Trophoblast cell (in vitro differentiated cells and primary cell): ENCODE measurements around the gene LEP.

Experiments used
- DNase-seq, 2 donors: peaks; one replicate each; pipeline ENCODE4 v3.0.0-alpha.2; 2016
- H2AFZ ChIP-seq: 2 replicates; pipeline ENCODE4 v1.6.1; 2013; ENCODE audit warnings: low read length, moderate library complexity, mild to moderate bottlenecking; ENCODE audit not compliant: insufficient read depth, poor library complexity
- H2AK5ac ChIP-seq: 2 replicates; pipeline ENCODE4 v1.6.1; 2013; ENCODE audit warnings: mild to moderate bottlenecking, low read length
- H2BK120ac ChIP-seq: 2 replicates; pipeline ENCODE4 v1.6.1; 2013; ENCODE audit warnings: low read length, mild to moderate bottlenecking, moderate library complexity; ENCODE audit not compliant: insufficient read depth, poor library complexity
- H2BK12ac ChIP-seq: 2 replicates; pipeline ENCODE4 v1.6.1; 2013; ENCODE audit warnings: mild to moderate bottlenecking, low read length, moderate library complexity
- H2BK5ac ChIP-seq: 2 replicates; pipeline ENCODE4 v1.6.1; 2013; ENCODE audit warnings: low read length, low read depth, moderate library complexity, mild to moderate bottlenecking; ENCODE audit not compliant: poor library complexity
- H3K14ac ChIP-seq: 2 replicates; pipeline ENCODE4 v1.6.1; 2013; ENCODE audit warnings: mild to moderate bottlenecking, low read length
- H3K18ac ChIP-seq: 2 replicates; pipeline ENCODE4 v1.6.1; 2013; ENCODE audit warnings: mild to moderate bottlenecking, low read length
- H3K23ac ChIP-seq: 2 replicates; pipeline ENCODE4 v1.6.1; 2013; ENCODE audit warnings: low read length
- H3K27ac ChIP-seq: 2 replicates; pipeline ENCODE4 v1.5.1; 2013; ENCODE audit warnings: low read depth, mild to moderate bottlenecking, inconsistent platforms, low read length, moderate library complexity
- H3K27me3 ChIP-seq: 2 replicates; pipeline ENCODE4 v1.6.1; 2013; ENCODE audit warnings: inconsistent platforms, mild to moderate bottlenecking, low read length, moderate library complexity; ENCODE audit not compliant: insufficient read depth
- H3K36me3 ChIP-seq, 2 experiments: 1 replicate in 1 of 2; 2 replicates in 1 of 2; pipeline ENCODE4 v1.6.1; 2013; ENCODE audit warnings: low read length in 2 of 2, mild to moderate bottlenecking in 2 of 2, moderate library complexity in 1 of 2; ENCODE audit not compliant: insufficient read depth in 2 of 2, control insufficient read depth in 1 of 2
- H3K4ac ChIP-seq: 2 replicates; pipeline ENCODE4 v1.6.1; 2013; ENCODE audit warnings: low read depth, mild to moderate bottlenecking, low read length, moderate library complexity
- H3K4me1 ChIP-seq, 2 experiments: 1 replicate in 1 of 2; 2 replicates in 1 of 2; pipeline ENCODE4 v1.6.1; 2013; ENCODE audit warnings: low read length in 2 of 2, mild to moderate bottlenecking in 2 of 2, moderate library complexity in 1 of 2; ENCODE audit not compliant: insufficient read depth in 2 of 2, control insufficient read depth in 1 of 2
- H3K4me2 ChIP-seq: 2 replicates; pipeline ENCODE4 v1.6.1; 2013; ENCODE audit warnings: inconsistent platforms, mild to moderate bottlenecking, low read length, moderate library complexity
- H3K4me3 ChIP-seq: 2 replicates; pipeline ENCODE4 v1.5.1; 2013; ENCODE audit warnings: mild to moderate bottlenecking, low read depth, low read length, inconsistent platforms
- H3K79me1 ChIP-seq: one replicate; pipeline ENCODE4 v1.6.1; 2013; ENCODE audit warnings: low read length
- H3K79me2 ChIP-seq: 2 replicates; pipeline ENCODE4 v1.6.1; 2013; ENCODE audit warnings: low read length, mild to moderate bottlenecking; ENCODE audit not compliant: control insufficient read depth, insufficient read depth, poor library complexity
- H3K9ac ChIP-seq: 2 replicates; pipeline ENCODE4 v1.6.1; 2013; ENCODE audit warnings: mild to moderate bottlenecking, low read length
- H3K9me3 ChIP-seq: 2 replicates; pipeline ENCODE4 v1.6.1; 2013; ENCODE audit warnings: low read depth, mild to moderate bottlenecking, control low read depth, inconsistent platforms, low read length; ENCODE audit not compliant: insufficient read depth
- H4K12ac ChIP-seq: 2 replicates; pipeline ENCODE4 v1.6.1; 2013; ENCODE audit warnings: low read depth, mild to moderate bottlenecking, low read length, moderate library complexity
- H4K8ac ChIP-seq: 2 replicates; pipeline ENCODE4 v1.6.1; 2013; ENCODE audit warnings: low read depth, mild to moderate bottlenecking, low read length, moderate library complexity
- H4K91ac ChIP-seq: one replicate; pipeline ENCODE4 v1.6.1; 2013; ENCODE audit warnings: low read depth, mild to moderate bottlenecking, low read length, moderate library complexity
- WGBS: extraction: QIAGEN DNeasy Blood & Tissue Kit; methylation state at CpG from one replicate; pipeline ENCODE4 v1.1.7; 2013; ENCODE audit warnings: missing lambda C conversion rate; ENCODE audit not compliant: insufficient read length, insufficient coverage; ENCODE audit errors: extremely low coverage; 5-methylcytosine and 5-hydroxymethylcytosine counted together

Gene LEP

DNA sequence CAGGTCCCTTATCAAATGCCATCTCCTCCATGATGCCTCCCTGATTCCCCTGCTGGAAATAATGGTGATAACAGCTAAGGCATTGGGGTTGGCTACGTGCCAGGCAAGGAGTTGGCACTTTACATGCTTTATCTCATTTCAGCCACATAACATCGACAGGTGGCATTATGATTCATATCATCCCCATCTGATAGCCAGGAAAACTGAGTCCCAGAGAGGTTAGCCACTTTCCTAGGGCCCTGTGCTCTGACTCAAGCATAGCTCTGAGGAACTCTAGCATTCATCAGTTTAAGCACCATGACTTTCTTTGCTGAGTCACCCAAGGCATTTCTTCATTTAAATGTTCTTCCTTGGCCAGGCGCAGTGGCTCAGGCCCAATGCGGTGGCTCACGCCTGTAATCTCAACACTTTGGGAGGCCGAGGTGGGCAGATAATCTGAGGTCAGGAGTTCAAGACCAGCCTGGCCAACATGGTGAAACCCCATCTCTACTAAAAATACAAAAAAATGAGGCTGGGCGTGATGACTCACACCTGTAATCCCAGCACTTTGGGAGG lies 6.6 kb downstream of the LEP start:
- Histone ChIP-seq H3K4ac (no peak overlapping the region), H3K27me3 (no peaks in the 10 kb centered on the region), H2BK120ac (no peak overlapping the region)

DNA sequence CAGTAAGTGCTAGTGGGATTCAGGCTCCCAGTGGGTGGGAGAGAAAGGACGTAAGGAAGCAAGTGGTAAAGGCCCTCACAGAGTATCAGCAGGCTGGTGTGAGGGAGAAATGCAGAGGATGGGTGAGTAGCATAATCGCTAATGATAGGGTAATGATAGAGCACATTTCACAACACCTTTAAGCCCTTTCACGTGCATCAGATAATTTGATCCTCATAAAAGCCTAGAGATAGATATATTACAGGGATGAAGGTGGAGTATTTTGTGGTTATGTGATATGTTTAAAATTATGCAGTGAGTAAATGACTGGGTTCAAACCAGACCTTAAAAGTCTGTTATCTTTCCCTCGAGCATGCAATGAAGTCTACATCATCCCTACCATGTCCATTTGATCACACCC lies 10.3 kb downstream of the LEP start:
- no peak overlapping the region for H3K23ac ChIP-seq
- no peak overlapping the region for H4K91ac ChIP-seq
- no peaks in the 10 kb centered on the region for H3K4me1 ChIP-seq
- H2AK5ac ChIP-seq = no peak overlapping the region
- no peaks in the 10 kb centered on the region for H3K36me3 ChIP-seq
- H2BK12ac ChIP-seq = no peak overlapping the region
- H3K27ac ChIP-seq = no peak overlapping the region
- no peaks in the 10 kb centered on the region for H3K9me3 ChIP-seq
- no peak overlapping the region for H3K14ac ChIP-seq
- H2BK120ac ChIP-seq = no peak overlapping the region
- no peak overlapping the region for H3K18ac ChIP-seq
- no peak overlapping the region for H3K4me2 ChIP-seq
- H4K8ac ChIP-seq = no peak overlapping the region
- H4K12ac ChIP-seq = no peak overlapping the region
- DNase-seq = no peak
- H3K4ac ChIP-seq = no peak overlapping the region
- H3K79me2 ChIP-seq = no peaks in the 10 kb centered on the region
- no peak overlapping the region for H2AFZ ChIP-seq
- no CpG with 5 or more reads among the region's 4 CpGs for WGBS
- H3K4me3 ChIP-seq = no peak overlapping the region
- no peak overlapping the region for H2BK5ac ChIP-seq
- H3K9ac ChIP-seq = no peak overlapping the region
- H3K27me3 ChIP-seq = no peaks in the 10 kb centered on the region
- H3K79me1 ChIP-seq = no peaks in the 10 kb centered on the region

More for the DNA sequence above, 6.6 kb downstream of the LEP start:
- Histone ChIP-seq H3K23ac (no peak overlapping the region), H3K27ac (no peak overlapping the region), H2AFZ (no peak overlapping the region), H3K79me1 (no peaks in the 10 kb centered on the region), H2BK5ac (no peak overlapping the region), H3K4me3 (no peak overlapping the region), H3K18ac (no peak overlapping the region), H4K12ac (no peak overlapping the region), H3K4me2 (no peak overlapping the region), H3K36me3 (no peaks in the 10 kb centered on the region), H2BK12ac (no peak overlapping the region), H3K4me1 (no peaks in the 10 kb centered on the region), H4K8ac (no peak overlapping the region), H3K79me2 (no peaks in the 10 kb centered on the region), H4K91ac (no peak overlapping the region), H3K9me3 (peaks cover 2% of the 10 kb centered on the region), H3K9ac (no peak overlapping the region), H3K14ac (no peak overlapping the region), H2AK5ac (no peak overlapping the region)
- WGBS = no CpG with 5 or more reads among the region's 7 CpGs
- peak; percentile 42 to 75 for DNase-seq

DNA sequence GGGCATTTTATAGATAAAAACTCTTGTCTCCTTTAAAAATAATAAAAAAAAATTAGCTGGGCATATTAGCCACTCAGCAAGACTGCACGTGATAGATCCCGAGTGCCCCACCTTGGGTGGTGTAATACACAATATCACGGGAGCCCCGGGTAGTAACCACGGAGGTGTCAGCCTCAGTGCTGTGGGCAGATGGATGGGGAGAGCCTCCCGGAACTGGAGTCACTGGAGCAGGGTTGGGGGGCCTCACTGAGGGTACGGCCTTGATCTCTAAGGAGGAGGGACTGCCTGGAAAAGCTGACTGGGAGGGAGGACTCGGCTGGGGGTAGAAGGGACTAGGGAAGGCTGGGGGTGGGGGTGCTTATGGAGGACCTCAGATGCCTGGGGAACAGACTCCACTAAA lies 12.6 kb downstream of the LEP start:
- Histone ChIP-seq H3K23ac (no peak overlapping the region), H4K91ac (no peak overlapping the region), H3K4me3 (no peak overlapping the region), H3K79me2 (no peaks in the 10 kb centered on the region), H2AFZ (no peak overlapping the region), H3K9ac (no peak overlapping the region), H3K18ac (no peak overlapping the region), H3K27me3 (no peaks in the 10 kb centered on the region), H3K14ac (no peak overlapping the region), H2AK5ac (no peak overlapping the region), H3K4me2 (no peak overlapping the region), H3K9me3 (no peaks in the 10 kb centered on the region), H2BK12ac (no peak overlapping the region), H3K79me1 (no peaks in the 10 kb centered on the region), H2BK5ac (no peak overlapping the region), H4K12ac (no peak overlapping the region), H3K4ac (no peak overlapping the region), H3K27ac (no peak overlapping the region), H3K36me3 (no peaks in the 10 kb centered on the region), H4K8ac (no peak overlapping the region), H3K4me1 (peaks cover 0 to 3% of the 10 kb centered on the region in 2 experiments), H2BK120ac (no peak overlapping the region)
- DNase-seq = no peak
- no CpG with 5 or more reads among the region's 8 CpGs for WGBS

DNA sequence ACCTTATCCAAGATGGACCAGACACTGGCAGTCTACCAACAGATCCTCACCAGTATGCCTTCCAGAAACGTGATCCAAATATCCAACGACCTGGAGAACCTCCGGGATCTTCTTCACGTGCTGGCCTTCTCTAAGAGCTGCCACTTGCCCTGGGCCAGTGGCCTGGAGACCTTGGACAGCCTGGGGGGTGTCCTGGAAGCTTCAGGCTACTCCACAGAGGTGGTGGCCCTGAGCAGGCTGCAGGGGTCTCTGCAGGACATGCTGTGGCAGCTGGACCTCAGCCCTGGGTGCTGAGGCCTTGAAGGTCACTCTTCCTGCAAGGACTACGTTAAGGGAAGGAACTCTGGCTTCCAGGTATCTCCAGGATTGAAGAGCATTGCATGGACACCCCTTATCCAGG lies 13.4 kb downstream of the LEP start:
- Histone ChIP-seq H3K27me3 (no peaks in the 10 kb centered on the region), H4K91ac (no peak overlapping the region), H3K36me3 (no peaks in the 10 kb centered on the region), H4K8ac (no peak overlapping the region), H3K9ac (no peak overlapping the region), H3K14ac (no peak overlapping the region), H3K79me1 (peaks cover 5% of the 10 kb centered on the region), H3K79me2 (no peaks in the 10 kb centered on the region), H3K23ac (no peak overlapping the region), H3K4me2 (no peak overlapping the region), H2BK120ac (no peak overlapping the region), H3K4me3 (no peak overlapping the region), H3K4me1 (peaks cover 6 to 9% of the 10 kb centered on the region in 2 experiments), H2AFZ (no peak overlapping the region), H2BK5ac (no peak overlapping the region), H3K4ac (no peak overlapping the region), H4K12ac (no peak overlapping the region), H3K9me3 (no peaks in the 10 kb centered on the region), H2AK5ac (no peak overlapping the region), H3K18ac (no peak overlapping the region), H3K27ac (no peak overlapping the region), H2BK12ac (no peak overlapping the region)
- DNase-seq = no peak
- WGBS = no CpG with 5 or more reads among the region's 5 CpGs
